OCI-LY1 (cell line): Measurements from ENCODE around the gene PHF2.

Source experiments
- H2AFZ ChIP-seq: fragments of 200-600 bp; sonication (generic), shearing (Covaris generic); 2 replicates; pipeline ENCODE4 v1.6.0; 2014; ENCODE audit warnings: antibody characterized with exemption, mild to moderate bottlenecking, low read length
- H3F3A ChIP-seq: fragments of 200-600 bp; sonication (generic), shearing (Covaris generic); 2 replicates; pipeline ENCODE4 v1.6.0; 2014; ENCODE audit warnings: mild to moderate bottlenecking, antibody characterized with exemption, low read length, moderate library complexity; ENCODE audit not compliant: insufficient read depth
- H3K27ac ChIP-seq: fragments of 200-600 bp; sonication (generic); 2 replicates; pipeline ENCODE4 v1.5.1; 2014; ENCODE audit warnings: low read length, mixed run types, mild to moderate bottlenecking, low read depth; ENCODE audit not compliant: poor library complexity, severe bottlenecking
- H3K27me3 ChIP-seq: fragments of 200-600 bp; sonication (generic); 2 replicates; pipeline ENCODE4 v1.6.0; 2014; ENCODE audit warnings: antibody characterized with exemption, mild to moderate bottlenecking, low read length, moderate library complexity; ENCODE audit not compliant: insufficient read depth
- H3K36me3 ChIP-seq: fragments of 200-600 bp; sonication (generic); 2 replicates; pipeline ENCODE4 v1.6.1; 2014; ENCODE audit warnings: mild to moderate bottlenecking, antibody characterized with exemption, low read length, moderate library complexity, mixed read lengths; ENCODE audit not compliant: insufficient read depth
- H3K4me1 ChIP-seq: fragments of 200-600 bp; sonication (generic); 2 replicates; pipeline ENCODE4 v1.5.1; 2014; ENCODE audit warnings: mild to moderate bottlenecking, low read length, moderate library complexity; ENCODE audit not compliant: insufficient read depth, severe bottlenecking
- H3K4me2 ChIP-seq: fragments of 200-600 bp; sonication (generic), shearing (Covaris generic); 2 replicates; pipeline ENCODE4 v1.6.1; 2014; ENCODE audit warnings: low read length
- H3K4me3 ChIP-seq: fragments of 200-600 bp; sonication (generic); 2 replicates; pipeline ENCODE4 v1.5.1; 2014; ENCODE audit warnings: low read length, low read depth, mild to moderate bottlenecking, mixed read lengths; ENCODE audit not compliant: poor library complexity, severe bottlenecking
- H3K79me2 ChIP-seq: fragments of 200-600 bp; shearing (Covaris generic); 2 replicates; pipeline ENCODE4 v1.6.1; 2016; ENCODE audit warnings: mixed run types, low read length, mixed read lengths; ENCODE audit not compliant: insufficient read depth
- H3K9ac ChIP-seq: fragments of 200-600 bp; sonication (generic), shearing (Covaris generic); 2 replicates; pipeline ENCODE4 v1.6.1; 2014; ENCODE audit warnings: mild to moderate bottlenecking, low read length, mixed read lengths
- H3K9me2 ChIP-seq: fragments of 200-600 bp; sonication (generic), shearing (Covaris generic); 2 replicates; pipeline ENCODE4 v1.6.1; 2014; ENCODE audit warnings: low read depth, mild to moderate bottlenecking, low read length, mixed read lengths
- H3K9me3 ChIP-seq: fragments of 200-600 bp; shearing (Covaris generic); 2 replicates; pipeline ENCODE4 v1.6.1; 2014; ENCODE audit warnings: low read length, mixed read lengths
- H4K20me1 ChIP-seq: fragments of 200-600 bp; sonication (generic), shearing (Covaris generic); 2 replicates; pipeline ENCODE4 v1.6.0; 2016; ENCODE audit warnings: mild to moderate bottlenecking, low read length; ENCODE audit not compliant: insufficient read depth
- EZH2 ChIP-seq: fragments of 200-600 bp; sonication (generic), shearing (Covaris generic); IDR thresholded peaks from 2 replicates; pipeline ENCODE4 v1.8.0; 2017; ENCODE audit warnings: borderline replicate concordance, mixed run types, mild to moderate bottlenecking, antibody characterized with exemption, low read length, moderate library complexity, mixed read lengths
- TF ChIP-seq, protein P1 (sequence below): fragments of 200-600 bp; sonication (generic), shearing (Covaris generic); IDR thresholded peaks from 2 replicates; pipeline ENCODE4 v1.5.1; 2017; ENCODE audit warnings: mild to moderate bottlenecking, antibody characterized with exemption, low read length, moderate library complexity, mixed read lengths

PHF2 gene

DNA sequence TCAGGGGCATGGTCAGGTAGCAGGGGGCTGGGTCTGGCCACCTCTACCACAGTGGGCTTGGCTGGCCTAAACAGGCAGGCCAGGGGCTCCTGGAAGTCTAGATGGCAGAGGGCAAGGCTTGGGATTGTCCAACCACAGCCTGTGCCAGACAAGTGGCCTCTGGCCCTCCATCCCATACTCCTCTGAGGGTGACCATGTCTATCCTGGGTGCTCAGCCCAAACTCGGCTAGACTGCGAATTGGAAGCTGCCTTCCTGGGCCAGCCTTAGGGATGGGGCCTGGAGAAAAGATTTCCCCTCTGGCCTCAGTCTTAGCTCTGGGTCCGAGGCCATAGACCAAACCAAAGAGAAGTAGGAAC is 110.5 kb downstream of the PHF2 start:
- no peaks in the 10 kb centered on the region for H3K9me2 ChIP-seq
- peaks cover 11% of the 10 kb centered on the region for H3K9me3 ChIP-seq
- H3K79me2 ChIP-seq, result no peaks in the 10 kb centered on the region
- H3K9ac ChIP-seq, result no peak overlapping the region
- no peaks in the 10 kb centered on the region for H4K20me1 ChIP-seq
- no peak overlapping the region for H3K27ac ChIP-seq
- H2AFZ ChIP-seq, result no peak overlapping the region
- no peaks in the 10 kb centered on the region for H3K4me1 ChIP-seq
- TF ChIP-seq EZH2, result no peak
- TF ChIP-seq, protein P1, sequence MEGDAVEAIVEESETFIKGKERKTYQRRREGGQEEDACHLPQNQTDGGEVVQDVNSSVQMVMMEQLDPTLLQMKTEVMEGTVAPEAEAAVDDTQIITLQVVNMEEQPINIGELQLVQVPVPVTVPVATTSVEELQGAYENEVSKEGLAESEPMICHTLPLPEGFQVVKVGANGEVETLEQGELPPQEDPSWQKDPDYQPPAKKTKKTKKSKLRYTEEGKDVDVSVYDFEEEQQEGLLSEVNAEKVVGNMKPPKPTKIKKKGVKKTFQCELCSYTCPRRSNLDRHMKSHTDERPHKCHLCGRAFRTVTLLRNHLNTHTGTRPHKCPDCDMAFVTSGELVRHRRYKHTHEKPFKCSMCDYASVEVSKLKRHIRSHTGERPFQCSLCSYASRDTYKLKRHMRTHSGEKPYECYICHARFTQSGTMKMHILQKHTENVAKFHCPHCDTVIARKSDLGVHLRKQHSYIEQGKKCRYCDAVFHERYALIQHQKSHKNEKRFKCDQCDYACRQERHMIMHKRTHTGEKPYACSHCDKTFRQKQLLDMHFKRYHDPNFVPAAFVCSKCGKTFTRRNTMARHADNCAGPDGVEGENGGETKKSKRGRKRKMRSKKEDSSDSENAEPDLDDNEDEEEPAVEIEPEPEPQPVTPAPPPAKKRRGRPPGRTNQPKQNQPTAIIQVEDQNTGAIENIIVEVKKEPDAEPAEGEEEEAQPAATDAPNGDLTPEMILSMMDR, result no peak
- no peak overlapping the region for H3K4me2 ChIP-seq
- no peaks in the 10 kb centered on the region; the same call in 1 of the 2 replicates for H3K27me3 ChIP-seq
- H3K36me3 ChIP-seq, result no peaks in the 10 kb centered on the region
- no peaks in the 10 kb centered on the region for H3F3A ChIP-seq
- no peak overlapping the region for H3K4me3 ChIP-seq

DNA sequence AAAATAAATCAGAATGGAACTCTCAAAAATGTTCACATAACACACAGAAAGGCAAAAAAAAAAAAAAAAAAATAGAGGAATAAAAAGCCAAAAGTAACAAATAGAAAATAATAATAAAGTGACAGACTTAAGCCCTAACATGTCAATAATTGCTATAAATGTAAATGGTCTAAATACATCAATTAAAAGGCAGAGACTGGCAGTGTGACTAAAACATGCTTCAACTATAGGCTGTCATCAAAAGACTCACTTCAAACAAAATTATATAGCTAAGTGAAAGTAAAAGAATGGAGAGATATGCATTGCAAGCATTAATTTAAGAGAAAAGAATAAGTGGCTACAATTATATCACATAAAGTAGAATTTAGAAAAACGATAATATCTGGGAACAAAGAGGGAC is 114.2 kb downstream of the PHF2 start:
- H3K4me1 ChIP-seq, result no peaks in the 10 kb centered on the region
- no peaks in the 10 kb centered on the region for H4K20me1 ChIP-seq
- TF ChIP-seq, protein P1, result no peak
- no peak for TF ChIP-seq EZH2
- no peaks in the 10 kb centered on the region for H3K27me3 ChIP-seq
- H3K9me2 ChIP-seq, result no peaks in the 10 kb centered on the region
- no peak overlapping the region for H3K27ac ChIP-seq
- H3K9me3 ChIP-seq, result peaks cover 11% of the 10 kb centered on the region
- H3K9ac ChIP-seq, result no peak overlapping the region
- no peaks in the 10 kb centered on the region for H3K36me3 ChIP-seq
- no peaks in the 10 kb centered on the region for H3K79me2 ChIP-seq
- no peak overlapping the region for H3K4me2 ChIP-seq
- no peak overlapping the region for H2AFZ ChIP-seq
- H3K4me3 ChIP-seq, result no peak overlapping the region
- H3F3A ChIP-seq, result no peaks in the 10 kb centered on the region

DNA sequence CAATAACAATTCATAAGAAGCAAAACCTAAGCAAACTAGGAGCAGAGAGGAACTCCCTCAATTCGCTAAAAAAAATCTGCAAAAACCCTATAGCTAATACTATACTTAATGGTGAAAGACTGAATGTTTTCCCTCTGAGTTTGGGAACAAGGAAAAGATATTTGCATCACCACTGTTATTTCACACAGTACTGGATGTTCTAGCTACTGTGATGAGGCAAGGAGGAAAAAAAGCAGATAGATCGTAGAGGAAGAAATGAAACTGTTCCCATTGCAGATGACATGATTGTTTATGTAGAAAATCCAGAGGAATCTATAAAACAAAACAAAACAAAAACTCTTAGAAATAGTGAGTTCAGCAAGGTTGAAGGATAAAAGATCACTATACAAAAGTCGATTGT is 116.7 kb downstream of the PHF2 start:
- Histone ChIP-seq H3K9me3 (peaks cover 11% of the 10 kb centered on the region), H3F3A (no peaks in the 10 kb centered on the region), H3K4me2 (no peak overlapping the region), H3K27ac (no peak overlapping the region), H2AFZ (no peak overlapping the region), H3K79me2 (no peaks in the 10 kb centered on the region), H3K4me1 (no peaks in the 10 kb centered on the region), H3K36me3 (no peaks in the 10 kb centered on the region), H3K27me3 (no peaks in the 10 kb centered on the region), H3K9ac (no peak overlapping the region), H3K4me3 (no peak overlapping the region), H3K9me2 (no peaks in the 10 kb centered on the region), H4K20me1 (no peaks in the 10 kb centered on the region)
- no peak for TF ChIP-seq EZH2
- TF ChIP-seq, protein P1, result no peak
